ENCODE measurements around the gene FGG.

DNA sequence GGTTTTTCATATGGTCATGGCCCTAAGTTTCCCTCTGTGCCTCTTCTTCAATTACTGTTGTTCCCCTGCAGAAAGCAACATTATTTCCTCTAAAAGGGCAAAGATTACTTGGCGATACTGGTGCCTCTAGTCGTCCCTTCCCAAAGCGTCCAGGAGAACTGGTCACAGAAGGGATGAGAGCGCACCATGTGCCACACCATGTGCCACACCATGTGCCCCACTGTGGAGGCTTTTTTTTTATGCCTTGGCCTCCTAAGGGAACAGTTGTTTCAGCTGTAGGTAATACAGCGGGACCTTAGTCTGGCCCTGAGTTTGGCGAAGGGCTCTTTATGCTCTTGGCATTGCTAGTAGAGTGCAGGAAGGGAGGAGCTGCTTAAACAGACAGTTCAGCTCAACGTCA is 11.5 kb upstream of the FGG start:
- TF ChIP-seq, protein P1, sequence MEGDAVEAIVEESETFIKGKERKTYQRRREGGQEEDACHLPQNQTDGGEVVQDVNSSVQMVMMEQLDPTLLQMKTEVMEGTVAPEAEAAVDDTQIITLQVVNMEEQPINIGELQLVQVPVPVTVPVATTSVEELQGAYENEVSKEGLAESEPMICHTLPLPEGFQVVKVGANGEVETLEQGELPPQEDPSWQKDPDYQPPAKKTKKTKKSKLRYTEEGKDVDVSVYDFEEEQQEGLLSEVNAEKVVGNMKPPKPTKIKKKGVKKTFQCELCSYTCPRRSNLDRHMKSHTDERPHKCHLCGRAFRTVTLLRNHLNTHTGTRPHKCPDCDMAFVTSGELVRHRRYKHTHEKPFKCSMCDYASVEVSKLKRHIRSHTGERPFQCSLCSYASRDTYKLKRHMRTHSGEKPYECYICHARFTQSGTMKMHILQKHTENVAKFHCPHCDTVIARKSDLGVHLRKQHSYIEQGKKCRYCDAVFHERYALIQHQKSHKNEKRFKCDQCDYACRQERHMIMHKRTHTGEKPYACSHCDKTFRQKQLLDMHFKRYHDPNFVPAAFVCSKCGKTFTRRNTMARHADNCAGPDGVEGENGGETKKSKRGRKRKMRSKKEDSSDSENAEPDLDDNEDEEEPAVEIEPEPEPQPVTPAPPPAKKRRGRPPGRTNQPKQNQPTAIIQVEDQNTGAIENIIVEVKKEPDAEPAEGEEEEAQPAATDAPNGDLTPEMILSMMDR (conservative IDR thresholded peaks at IDR 0.05), result no peak
- TF ChIP-seq EZH2 (IDR thresholded peaks at IDR 0.05; ENCODE audit: low read depth), result no peak

Measured in PC-9 (cell line).